ENCODE results near the gene MARVELD3.

GRCh38 chr16:71674229-71674628, 48.2 kb downstream of the MARVELD3 start:
- TF ChIP-seq CTCF (conservative IDR thresholded peaks at IDR 0.05 in 1 of 2, IDR thresholded peaks at IDR 0.05 in 1 of 2; ENCODE audit: extremely low read depth in 1 of 2, insufficient read depth in 1 of 2, low read depth in 1 of 2, low read length in 2 of 2) (no peak), EZH2 (IDR thresholded peaks at IDR 0.05; ENCODE audit: borderline replicate concordance, low read length) (no peak)

Data from mammary epithelial cell (primary cell).